GM12878 (cell line): ENCODE data around the gene NDUFV1.

ENCODE experiments used
- EP300 ChIP-seq, 2 experiments: fragments of 150-350 bp in 1 of 2; IDR thresholded peaks; 2 replicates each; pipeline ENCODE4 v1.6.1; 2011 to 2012; ENCODE audit warnings: low read depth in 2 of 2, low read length in 2 of 2, borderline replicate concordance in 1 of 2, improper control_type of control experiment in 1 of 2, inconsistent platforms in 1 of 2; ENCODE audit not compliant: control insufficient read depth in 1 of 2
- MXI1 ChIP-seq: fragments of 150-350 bp; IDR thresholded peaks from 2 replicates; pipeline ENCODE4 v1.6.1; 2011; ENCODE audit warnings: low read depth, mild to moderate bottlenecking, inconsistent platforms, low read length, improper control_type of control experiment

- TF ChIP-seq MXI1 (no peak), EP300 (IDR thresholded peaks at IDR 0.05; ENCODE audit: borderline replicate concordance in 1 of 2, control insufficient read depth in 1 of 2, low read depth in 2 of 2, low read length in 2 of 2) (no peak)
Measured at GRCh38 chr11:67606093-67606491, 644 bp upstream of the NDUFV1 start.
